ENCODE data around the gene RETREG3. TPM values are rescaled to one million over a fixed set of nuclear protein-coding genes. Genes with fewer than 3 reads are reported as not detected.
A peak's percentile ranks its signal among the peaks of the same experiment; 100 is the strongest.

The RETREG3 gene
- total RNA-seq, 1 donor from 2014 or later, result 61.8 TPM

DNA sequence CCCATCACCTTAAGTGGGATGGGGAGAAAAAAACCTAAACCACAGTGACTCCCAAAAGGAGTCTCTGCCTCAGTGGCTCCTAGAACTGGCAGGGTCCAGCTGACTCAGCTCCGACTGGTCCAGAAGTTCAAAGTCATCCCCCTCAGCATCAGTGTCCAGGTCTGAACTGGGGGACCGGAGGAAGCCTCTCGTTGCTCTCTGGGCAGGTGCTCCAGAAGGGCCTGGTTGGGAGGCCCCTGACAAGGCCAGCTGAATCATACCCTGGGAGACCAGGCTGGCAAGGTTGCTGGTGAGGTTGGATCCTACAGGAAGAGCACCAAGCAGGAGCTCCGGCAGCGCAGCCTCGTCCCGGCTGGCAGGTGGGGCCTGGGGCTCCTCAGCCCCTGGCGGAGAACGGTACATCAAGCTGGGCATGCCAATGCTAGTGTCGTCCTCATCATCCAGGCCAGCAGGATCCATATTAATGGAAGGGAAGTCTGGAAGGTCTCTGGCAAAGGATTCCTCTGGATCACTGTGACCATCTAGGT is 27.4 kb downstream of the RETREG3 start:
- no peaks in the 10 kb centered on the region for H3K27me3 Mint-ChIP-seq (ENCODE audit: low read depth)
- H3K36me3 Mint-ChIP-seq (ENCODE audit: low read depth), result peaks cover 17% of the 10 kb centered on the region
- DNase-seq (ENCODE audit: low spot score), result no peak
- TF ChIP-seq, protein P1, sequence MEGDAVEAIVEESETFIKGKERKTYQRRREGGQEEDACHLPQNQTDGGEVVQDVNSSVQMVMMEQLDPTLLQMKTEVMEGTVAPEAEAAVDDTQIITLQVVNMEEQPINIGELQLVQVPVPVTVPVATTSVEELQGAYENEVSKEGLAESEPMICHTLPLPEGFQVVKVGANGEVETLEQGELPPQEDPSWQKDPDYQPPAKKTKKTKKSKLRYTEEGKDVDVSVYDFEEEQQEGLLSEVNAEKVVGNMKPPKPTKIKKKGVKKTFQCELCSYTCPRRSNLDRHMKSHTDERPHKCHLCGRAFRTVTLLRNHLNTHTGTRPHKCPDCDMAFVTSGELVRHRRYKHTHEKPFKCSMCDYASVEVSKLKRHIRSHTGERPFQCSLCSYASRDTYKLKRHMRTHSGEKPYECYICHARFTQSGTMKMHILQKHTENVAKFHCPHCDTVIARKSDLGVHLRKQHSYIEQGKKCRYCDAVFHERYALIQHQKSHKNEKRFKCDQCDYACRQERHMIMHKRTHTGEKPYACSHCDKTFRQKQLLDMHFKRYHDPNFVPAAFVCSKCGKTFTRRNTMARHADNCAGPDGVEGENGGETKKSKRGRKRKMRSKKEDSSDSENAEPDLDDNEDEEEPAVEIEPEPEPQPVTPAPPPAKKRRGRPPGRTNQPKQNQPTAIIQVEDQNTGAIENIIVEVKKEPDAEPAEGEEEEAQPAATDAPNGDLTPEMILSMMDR (IDR thresholded peaks at IDR 0.05), result no peak
- H3K4me3 Mint-ChIP-seq (ENCODE audit: unreplicated experiment), result no peak overlapping the region
- H3K9me3 Mint-ChIP-seq (ENCODE audit: low read depth), result no peaks in the 10 kb centered on the region
- H3K27ac Mint-ChIP-seq (ENCODE audit: unreplicated experiment), result no peak overlapping the region
- peaks cover 15% of the 10 kb centered on the region for H3K4me1 Mint-ChIP-seq (ENCODE audit: low read depth)

DNA sequence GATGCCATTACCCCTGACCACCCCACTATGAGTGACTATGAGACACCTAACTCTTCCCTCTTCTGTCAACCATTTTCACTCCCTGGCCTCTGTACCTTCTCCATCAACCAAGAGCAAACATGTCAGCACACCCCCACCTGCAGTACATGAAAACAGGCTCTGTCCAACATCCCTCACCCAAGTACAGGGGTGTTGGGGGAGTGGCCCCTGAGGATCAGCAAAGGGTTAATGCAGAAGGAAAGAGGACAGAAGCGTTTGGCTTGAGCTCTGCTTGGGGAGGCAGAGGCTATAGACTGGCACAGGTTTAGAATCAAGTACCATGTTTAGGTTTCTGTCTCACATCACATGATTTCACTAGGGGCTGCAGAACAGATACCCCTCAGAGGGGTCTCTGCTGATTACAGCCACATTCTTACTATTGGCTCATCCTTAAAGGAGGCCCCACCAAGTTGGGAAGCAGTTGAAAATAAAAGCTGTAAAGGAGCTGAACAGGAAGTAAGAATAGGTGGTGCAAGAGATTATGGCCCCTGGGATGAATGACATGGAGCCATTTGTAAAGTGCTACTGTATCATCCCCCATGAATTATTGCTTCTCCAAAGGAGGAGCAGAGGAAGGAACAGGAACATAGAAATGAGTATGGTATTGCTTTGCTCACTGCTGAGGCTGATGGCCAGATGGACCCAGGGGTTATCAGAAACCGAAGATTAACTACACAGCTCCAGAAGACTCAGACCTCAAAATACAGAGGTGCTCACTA is 29.2 kb downstream of the RETREG3 start:
- H3K9me3 Mint-ChIP-seq (ENCODE audit: low read depth), result no peaks in the 10 kb centered on the region
- TF ChIP-seq, protein P1 (IDR thresholded peaks at IDR 0.05), result no peak
- peaks cover 14% of the 10 kb centered on the region for H3K36me3 Mint-ChIP-seq (ENCODE audit: low read depth)
- peak overlapping the region; percentile 37 for H3K27ac Mint-ChIP-seq (ENCODE audit: unreplicated experiment)
- H3K4me3 Mint-ChIP-seq (ENCODE audit: unreplicated experiment), result no peak overlapping the region
- DNase-seq (ENCODE audit: low spot score), result no peak
- H3K27me3 Mint-ChIP-seq (ENCODE audit: low read depth), result no peaks in the 10 kb centered on the region
- H3K4me1 Mint-ChIP-seq (ENCODE audit: low read depth), result peaks cover 25% of the 10 kb centered on the region

DNA sequence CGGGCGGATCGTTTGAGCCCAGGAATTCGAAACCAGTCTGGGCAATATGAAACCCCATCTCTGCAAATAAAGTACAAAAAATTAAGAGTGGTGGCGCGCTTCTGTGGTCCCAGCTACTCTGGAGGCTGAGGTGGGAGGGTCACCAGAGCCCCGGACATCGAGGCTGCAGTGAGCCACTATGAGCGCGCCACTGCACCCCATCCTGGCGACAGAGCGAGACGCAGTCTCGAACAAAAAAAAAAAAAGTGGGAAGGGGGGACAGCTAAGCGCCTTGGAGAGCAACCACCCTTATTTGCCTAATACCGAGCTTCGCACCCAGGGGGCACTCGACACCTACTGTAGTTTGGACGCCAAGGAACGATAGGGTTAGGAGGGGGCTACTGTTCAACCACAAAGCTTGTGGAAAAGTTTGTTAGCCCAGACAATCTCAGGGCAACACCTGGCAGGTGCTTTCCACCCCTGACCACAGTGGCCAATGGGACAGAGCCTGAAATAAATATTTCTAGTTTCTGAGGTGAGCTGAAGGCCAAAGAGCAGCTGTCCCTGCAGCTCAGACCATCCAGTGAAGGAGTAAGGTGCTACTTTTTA is 30.8 kb downstream of the RETREG3 start:
- Mint-ChIP-seq H3K9me3 (ENCODE audit: low read depth) (no peaks in the 10 kb centered on the region), H3K27me3 (ENCODE audit: low read depth) (no peaks in the 10 kb centered on the region), H3K4me1 (ENCODE audit: low read depth) (peaks cover 25% of the 10 kb centered on the region), H3K27ac (ENCODE audit: unreplicated experiment) (peak overlapping the region; percentile 98), H3K36me3 (ENCODE audit: low read depth) (peaks cover 13% of the 10 kb centered on the region), H3K4me3 (ENCODE audit: unreplicated experiment) (peak overlapping the region; percentile 87)
- TF ChIP-seq, protein P1 (IDR thresholded peaks at IDR 0.05), result peak; percentile 85
- DNase-seq (ENCODE audit: low spot score), result no peak

DNA sequence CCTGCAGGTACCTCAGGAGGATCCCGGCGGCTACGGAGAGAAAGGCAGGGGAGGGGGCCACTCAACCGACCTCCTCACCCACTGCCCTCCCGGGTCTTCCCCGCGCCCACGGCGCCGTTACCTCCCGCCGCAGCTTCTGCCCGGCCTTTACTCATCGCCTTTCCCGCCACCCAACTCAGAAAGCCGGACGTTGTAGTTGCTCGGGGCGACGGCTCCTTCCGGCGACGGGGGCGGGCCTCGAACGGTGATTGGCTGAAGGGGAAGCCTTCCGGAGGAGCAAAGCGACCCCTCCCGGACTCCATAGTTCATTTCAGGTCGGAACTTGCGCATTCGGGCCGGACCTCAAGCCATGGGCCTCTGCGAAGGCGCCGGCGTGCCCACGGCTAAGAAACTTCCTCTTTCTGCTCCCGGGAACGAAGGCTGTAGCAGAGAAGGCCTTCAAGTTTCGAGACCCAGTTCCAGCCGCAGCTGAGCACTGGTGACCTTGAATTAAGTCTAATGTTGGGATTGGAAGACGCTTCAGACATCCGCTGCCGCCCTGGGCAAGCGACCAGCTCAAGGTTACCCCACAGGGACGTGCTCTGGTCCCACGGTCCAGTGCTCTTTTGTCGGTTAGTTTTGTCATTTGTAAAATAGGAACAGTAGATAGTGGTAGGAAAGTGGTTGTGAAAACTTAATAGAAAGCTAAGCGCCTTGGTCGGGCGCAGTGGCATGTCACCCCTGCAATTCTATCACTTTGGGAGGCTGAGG is 31.5 kb downstream of the RETREG3 start, which contains the start of gene PSMC3IP:
Gene PSMC3IP, minus strand, starts transcription at position 198 of the 750 bp plus-strand sequence. Its CDS starts 43 bp downstream, at position 155.
- peak; percentile 98 for DNase-seq (ENCODE audit: low spot score)
- Mint-ChIP-seq H3K27ac (ENCODE audit: unreplicated experiment) (peak within 1 kb of the TSS; percentile 98), H3K36me3 (ENCODE audit: low read depth) (peaks cover 12% of the 10 kb centered on the region), H3K4me1 (ENCODE audit: low read depth) (peaks cover 25% of the 10 kb centered on the region), H3K27me3 (ENCODE audit: low read depth) (no peaks in the 10 kb centered on the region), H3K4me3 (ENCODE audit: unreplicated experiment) (peak within 1 kb of the TSS; percentile 87), H3K9me3 (ENCODE audit: low read depth) (no peaks in the 10 kb centered on the region)
- TF ChIP-seq, protein P1 (IDR thresholded peaks at IDR 0.05), result peak; percentile 46

DNA sequence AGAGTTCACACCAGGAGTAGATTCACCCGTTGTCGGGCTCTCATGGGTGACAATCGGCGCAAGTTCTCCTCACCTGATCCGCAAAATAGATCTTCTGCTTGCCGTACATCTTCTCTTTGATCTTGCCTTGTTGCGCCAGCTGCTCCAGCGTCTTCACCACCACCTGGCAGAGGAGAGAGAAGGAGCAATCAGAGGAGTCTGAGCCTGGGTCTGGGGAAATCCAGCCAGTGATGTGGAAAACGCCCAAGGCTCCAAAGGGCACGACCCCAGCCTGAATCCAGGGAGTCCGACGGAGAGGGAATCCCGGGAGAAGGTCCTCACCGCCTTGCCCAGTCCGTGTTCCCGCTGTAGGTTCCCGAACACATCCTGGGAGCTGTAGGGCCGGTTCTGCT is 32.0 kb downstream of the RETREG3 start:
- Mint-ChIP-seq H3K36me3 (ENCODE audit: low read depth) (peaks cover 13% of the 10 kb centered on the region), H3K27ac (ENCODE audit: unreplicated experiment) (peak overlapping the region; percentile 98), H3K4me3 (ENCODE audit: unreplicated experiment) (peak overlapping the region; percentile 87), H3K27me3 (ENCODE audit: low read depth) (no peaks in the 10 kb centered on the region), H3K9me3 (ENCODE audit: low read depth) (no peaks in the 10 kb centered on the region), H3K4me1 (ENCODE audit: low read depth) (peaks cover 25% of the 10 kb centered on the region)
- DNase-seq (ENCODE audit: low spot score), result peak; percentile 81
- TF ChIP-seq, protein P1 (IDR thresholded peaks at IDR 0.05), result no peak

Data from chondrocyte (in vitro differentiated cells).